ENCODE measurements around the gene CCNY. TPM values are rescaled to one million over a fixed set of nuclear protein-coding genes. Genes with fewer than 3 reads are reported as not detected.

CCNY gene
- total RNA-seq, 1 donor from 2014 or later, result 85.9 TPM

DNA sequence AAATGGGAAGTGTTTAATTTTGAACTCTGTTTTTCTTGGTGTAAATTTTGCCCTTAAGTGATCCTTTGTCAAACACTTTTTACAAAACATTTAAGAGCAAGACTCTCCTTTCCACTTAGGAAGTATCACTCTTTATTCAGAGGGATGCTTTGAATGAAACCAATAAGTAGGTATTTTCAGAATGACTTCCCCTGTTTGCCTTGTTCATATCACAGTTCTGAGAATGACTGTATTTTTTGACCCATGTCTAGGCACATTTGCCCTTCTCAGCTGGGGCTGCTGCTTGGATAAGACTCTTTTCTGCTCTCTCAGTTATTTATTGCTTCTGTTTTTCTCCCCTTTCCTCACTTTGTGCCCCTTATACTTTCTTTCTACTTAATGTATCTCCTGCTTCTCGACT is 98.2 kb downstream of the CCNY start:
- Histone ChIP-seq H3K27me3 (ENCODE audit: insufficient read depth, low read length) (no peaks in the 10 kb centered on the region), H2AFZ (ENCODE audit: low read depth, low read length) (no peak overlapping the region), H3K4me3 (ENCODE audit: insufficient read depth, low read depth, low read length) (no peak overlapping the region), H3K4me2 (ENCODE audit: low read length) (peak overlapping the region; percentile 14), H3K27ac (ENCODE audit: low read depth, low read length) (peak overlapping the region; percentile 3), H3K9ac (ENCODE audit: low read length) (no peak overlapping the region), H3K4me1 (ENCODE audit: insufficient read depth, low read length) (peaks cover 18% of the 10 kb centered on the region), H3K79me2 (ENCODE audit: insufficient read depth, low read length) (peaks cover 94% of the 10 kb centered on the region), H3K9me3 (ENCODE audit: insufficient read depth, low read depth, low read length) (no peaks in the 10 kb centered on the region), H3K36me3 (ENCODE audit: insufficient read depth, low read length) (no peaks in the 10 kb centered on the region), H4K20me1 (ENCODE audit: insufficient read depth, low read length) (peaks cover 67% of the 10 kb centered on the region)
- Mint-ChIP-seq H3K27ac (ENCODE audit: unreplicated experiment) (peak overlapping the region; percentile 84), H3K27me3 (ENCODE audit: low read depth, unreplicated experiment) (no peaks in the 10 kb centered on the region), H3K9me3 (ENCODE audit: unreplicated experiment) (no peaks in the 10 kb centered on the region), H3K4me1 (ENCODE audit: low read depth, unreplicated experiment) (peaks cover 28% of the 10 kb centered on the region), H3K4me3 (ENCODE audit: unreplicated experiment) (no peak overlapping the region), H3K36me3 (ENCODE audit: low read depth, unreplicated experiment) (no peaks in the 10 kb centered on the region)
- DNase-seq (ENCODE audit: low read depth) (no peak), FAIRE-seq (no peak)
- TF ChIP-seq EZH2 (IDR thresholded peaks at IDR 0.05; ENCODE audit: insufficient read depth, low read length) (no peak), CTCF (IDR thresholded peaks at IDR 0.05; ENCODE audit: insufficient read depth, low read depth, low read length) (no peak)

GRCh38 chr10:35435824-35436223 is 99.5 kb downstream of the CCNY start:
- no peak overlapping the region for H3K27ac ChIP-seq (ENCODE audit: low read depth, low read length)
- Mint-ChIP-seq H3K27me3 (ENCODE audit: low read depth, unreplicated experiment) (no peaks in the 10 kb centered on the region), H3K4me1 (ENCODE audit: low read depth, unreplicated experiment) (peaks cover 28% of the 10 kb centered on the region), H3K27ac (ENCODE audit: unreplicated experiment) (no peak overlapping the region), H3K4me3 (ENCODE audit: unreplicated experiment) (no peak overlapping the region), H3K36me3 (ENCODE audit: low read depth, unreplicated experiment) (no peaks in the 10 kb centered on the region), H3K9me3 (ENCODE audit: unreplicated experiment) (no peaks in the 10 kb centered on the region)
- no peaks in the 10 kb centered on the region for H3K9me3 ChIP-seq (ENCODE audit: insufficient read depth, low read depth, low read length)
- H3K9ac ChIP-seq (ENCODE audit: low read length), result no peak overlapping the region
- H3K4me1 ChIP-seq (ENCODE audit: insufficient read depth, low read length), result peaks cover 18% of the 10 kb centered on the region
- no peaks in the 10 kb centered on the region for H3K36me3 ChIP-seq (ENCODE audit: insufficient read depth, low read length)
- H3K4me2 ChIP-seq (ENCODE audit: low read length), result no peak overlapping the region
- FAIRE-seq, result no peak
- no peak overlapping the region for H3K4me3 ChIP-seq (ENCODE audit: insufficient read depth, low read depth, low read length)
- H4K20me1 ChIP-seq (ENCODE audit: insufficient read depth, low read length), result peaks cover 76% of the 10 kb centered on the region
- H2AFZ ChIP-seq (ENCODE audit: low read depth, low read length), result no peak overlapping the region
- H3K79me2 ChIP-seq (ENCODE audit: insufficient read depth, low read length), result peaks cover 97% of the 10 kb centered on the region
- no peak for TF ChIP-seq CTCF (IDR thresholded peaks at IDR 0.05; ENCODE audit: insufficient read depth, low read depth, low read length)
- TF ChIP-seq EZH2 (IDR thresholded peaks at IDR 0.05; ENCODE audit: insufficient read depth, low read length), result no peak
- no peak for DNase-seq (ENCODE audit: low read depth)
- no peaks in the 10 kb centered on the region for H3K27me3 ChIP-seq (ENCODE audit: insufficient read depth, low read length)

DNA sequence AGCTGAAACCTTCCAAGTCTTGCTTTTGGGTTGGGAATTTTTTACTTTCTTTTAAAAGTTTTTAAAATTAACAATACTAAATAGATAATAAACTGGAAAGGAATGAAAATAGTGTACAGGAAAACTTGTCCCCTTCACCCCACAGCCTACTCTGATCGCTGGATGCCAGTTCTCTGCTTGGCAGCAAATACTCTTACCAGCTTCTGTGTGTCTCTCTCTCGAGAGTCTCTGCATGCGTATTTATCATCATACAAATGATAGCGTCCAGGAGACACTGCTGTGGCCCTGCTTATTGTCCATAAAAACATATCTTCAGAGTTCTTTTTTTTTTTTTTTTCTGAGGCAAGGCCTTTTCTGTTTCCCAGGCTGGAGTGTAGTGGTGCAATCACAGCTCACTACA is 101.5 kb downstream of the CCNY start:
- Histone ChIP-seq H3K9ac (ENCODE audit: low read length) (no peak overlapping the region), H3K4me2 (ENCODE audit: low read length) (no peak overlapping the region), H3K9me3 (ENCODE audit: insufficient read depth, low read depth, low read length) (no peaks in the 10 kb centered on the region), H3K27me3 (ENCODE audit: insufficient read depth, low read length) (no peaks in the 10 kb centered on the region), H2AFZ (ENCODE audit: low read depth, low read length) (no peak overlapping the region), H3K4me3 (ENCODE audit: insufficient read depth, low read depth, low read length) (no peak overlapping the region), H3K4me1 (ENCODE audit: insufficient read depth, low read length) (peaks cover 14% of the 10 kb centered on the region), H3K27ac (ENCODE audit: low read depth, low read length) (no peak overlapping the region), H4K20me1 (ENCODE audit: insufficient read depth, low read length) (peaks cover 84% of the 10 kb centered on the region), H3K79me2 (ENCODE audit: insufficient read depth, low read length) (peaks cover 99% of the 10 kb centered on the region), H3K36me3 (ENCODE audit: insufficient read depth, low read length) (no peaks in the 10 kb centered on the region)
- H3K36me3 Mint-ChIP-seq (ENCODE audit: low read depth, unreplicated experiment), result peaks cover 2% of the 10 kb centered on the region
- H3K4me3 Mint-ChIP-seq (ENCODE audit: unreplicated experiment), result no peak overlapping the region
- H3K27me3 Mint-ChIP-seq (ENCODE audit: low read depth, unreplicated experiment), result no peaks in the 10 kb centered on the region
- no peaks in the 10 kb centered on the region for H3K9me3 Mint-ChIP-seq (ENCODE audit: unreplicated experiment)
- no peak overlapping the region for H3K27ac Mint-ChIP-seq (ENCODE audit: unreplicated experiment)
- DNase-seq (ENCODE audit: low read depth) (no peak), FAIRE-seq (no peak)
- TF ChIP-seq EZH2 (IDR thresholded peaks at IDR 0.05; ENCODE audit: insufficient read depth, low read length) (no peak), CTCF (IDR thresholded peaks at IDR 0.05; ENCODE audit: insufficient read depth, low read depth, low read length) (no peak)
- peaks cover 21% of the 10 kb centered on the region for H3K4me1 Mint-ChIP-seq (ENCODE audit: low read depth, unreplicated experiment)

All from astrocyte (in vitro differentiated cells and primary cell).